Neuronal stem cell (in vitro differentiated cells): Measurements from ENCODE around the gene NLRP7.
"Not testable (repeated sequence)": the region's sequence is repeated elsewhere in the genome, so short reads cannot be mapped to it uniquely, and the experiment has no call there.

Source experiments
- DNase-seq: peaks from one replicate; pipeline ENCODE4 v3.0.0-alpha.2; 2013; ENCODE audit warnings: low spot score
- H2AFZ ChIP-seq: one replicate; pipeline ENCODE4 v1.6.1; 2013; ENCODE audit warnings: mild to moderate bottlenecking, low read length, inconsistent platforms
- H2AK5ac ChIP-seq: 2 replicates; pipeline ENCODE4 v1.6.1; 2013; ENCODE audit warnings: low read depth, mild to moderate bottlenecking, inconsistent platforms, low read length, moderate library complexity, mixed read lengths
- H2BK120ac ChIP-seq: 2 replicates; pipeline ENCODE4 v1.6.1; 2013; ENCODE audit warnings: low read depth, mild to moderate bottlenecking, inconsistent platforms, low read length, moderate library complexity, mixed read lengths
- H2BK12ac ChIP-seq: one replicate; pipeline ENCODE4 v1.6.1; 2013; ENCODE audit warnings: low read length, inconsistent platforms
- H2BK15ac ChIP-seq: 2 replicates; pipeline ENCODE4 v1.6.1; 2013; ENCODE audit warnings: mild to moderate bottlenecking, low read length, inconsistent platforms, mixed read lengths
- H2BK5ac ChIP-seq: one replicate; pipeline ENCODE4 v1.6.1; 2013; ENCODE audit warnings: inconsistent platforms, mild to moderate bottlenecking, low read length, moderate library complexity
- H3K14ac ChIP-seq: one replicate; pipeline ENCODE4 v1.6.1; 2013; ENCODE audit warnings: low read length, inconsistent platforms
- H3K18ac ChIP-seq: 2 replicates; pipeline ENCODE4 v1.6.1; 2013; ENCODE audit warnings: low read length, inconsistent platforms
- H3K23ac ChIP-seq: 2 replicates; pipeline ENCODE4 v1.6.1; 2013; ENCODE audit warnings: low read depth, mild to moderate bottlenecking, mixed read lengths, low read length, inconsistent platforms; ENCODE audit not compliant: poor library complexity
- H3K27ac ChIP-seq: replicated peaks from 3 replicates; pipeline ENCODE4 v1.5.1; 2013; ENCODE audit warnings: low read length, inconsistent platforms
- H3K27me3 ChIP-seq, 3 experiments: 2 replicates each; pipeline ENCODE4 v1.6.1; 2013; ENCODE audit warnings: low read length in 3 of 3, mild to moderate bottlenecking in 2 of 3, inconsistent platforms in 1 of 3, low read depth in 1 of 3, mixed read lengths in 1 of 3, moderate library complexity in 1 of 3; ENCODE audit not compliant: control insufficient read depth in 3 of 3, insufficient read depth in 3 of 3
- H3K36me3 ChIP-seq, 2 donors: replicated peaks in 1 of 2; 2 replicates each; pipeline ENCODE4 v1.6.1; 2013; ENCODE audit warnings: low read length in 2 of 2; ENCODE audit not compliant: control insufficient read depth in 2 of 2, insufficient read depth in 2 of 2
- H3K4ac ChIP-seq: 2 replicates; pipeline ENCODE4 v1.6.1; 2013; ENCODE audit warnings: inconsistent platforms, mild to moderate bottlenecking, low read length, moderate library complexity
- H3K4me1 ChIP-seq, 2 donors: 1 replicate in 1 of 2; 2 replicates in 1 of 2; pipeline ENCODE4 v1.6.1; 2013; ENCODE audit warnings: low read length in 2 of 2, low read depth in 1 of 2; ENCODE audit not compliant: control insufficient read depth in 2 of 2, insufficient read depth in 1 of 2
- H3K4me2 ChIP-seq: one replicate; pipeline ENCODE4 v1.6.1; 2013; ENCODE audit warnings: mild to moderate bottlenecking, low read length, inconsistent platforms; ENCODE audit not compliant: insufficient read depth, poor library complexity, severe bottlenecking
- H3K4me3 ChIP-seq, 2 donors: 2 replicates each; pipeline ENCODE4 v1.5.1; 2013; ENCODE audit warnings: low read length in 2 of 2, mild to moderate bottlenecking in 2 of 2, inconsistent platforms in 1 of 2, moderate library complexity in 1 of 2
- H3K79me1 ChIP-seq: one replicate; pipeline ENCODE4 v1.6.1; 2013; ENCODE audit warnings: low read depth, mild to moderate bottlenecking, inconsistent platforms, low read length, moderate library complexity
- H3K9ac ChIP-seq: one replicate; pipeline ENCODE4 v1.6.1; 2013; ENCODE audit warnings: mild to moderate bottlenecking, low read depth, low read length, inconsistent platforms; ENCODE audit not compliant: poor library complexity
- H3K9me3 ChIP-seq, 2 donors: replicated peaks in 1 of 2; 2 replicates each; pipeline versions ENCODE3 to v1.6.1; 2013; ENCODE audit warnings: low read length in 2 of 2, mild to moderate bottlenecking in 2 of 2, inconsistent platforms in 1 of 2, low read depth in 1 of 2, mixed read lengths in 1 of 2, moderate library complexity in 1 of 2; ENCODE audit not compliant: control insufficient read depth in 2 of 2, insufficient read depth in 1 of 2
- H4K8ac ChIP-seq: one replicate; pipeline ENCODE4 v1.6.1; 2013; ENCODE audit warnings: low read depth, mild to moderate bottlenecking, inconsistent platforms, low read length, moderate library complexity
- H4K91ac ChIP-seq: one replicate; pipeline ENCODE4 v1.6.1; 2013; ENCODE audit warnings: low read length, low read depth, mild to moderate bottlenecking, inconsistent platforms; ENCODE audit not compliant: poor library complexity
- WGBS, 2 donors: extraction: QIAGEN DNeasy Blood & Tissue Kit; methylation state at CpG; one replicate each; pipeline ENCODE4 v1.1.7; 2013; ENCODE audit warnings: missing lambda C conversion rate in 2 of 2, mixed read lengths in 1 of 2; ENCODE audit not compliant: insufficient read length in 2 of 2, insufficient replicate concordance in 1 of 2; ENCODE audit errors: extremely low coverage in 2 of 2; 5-methylcytosine and 5-hydroxymethylcytosine counted together

The NLRP7 gene

DNA sequence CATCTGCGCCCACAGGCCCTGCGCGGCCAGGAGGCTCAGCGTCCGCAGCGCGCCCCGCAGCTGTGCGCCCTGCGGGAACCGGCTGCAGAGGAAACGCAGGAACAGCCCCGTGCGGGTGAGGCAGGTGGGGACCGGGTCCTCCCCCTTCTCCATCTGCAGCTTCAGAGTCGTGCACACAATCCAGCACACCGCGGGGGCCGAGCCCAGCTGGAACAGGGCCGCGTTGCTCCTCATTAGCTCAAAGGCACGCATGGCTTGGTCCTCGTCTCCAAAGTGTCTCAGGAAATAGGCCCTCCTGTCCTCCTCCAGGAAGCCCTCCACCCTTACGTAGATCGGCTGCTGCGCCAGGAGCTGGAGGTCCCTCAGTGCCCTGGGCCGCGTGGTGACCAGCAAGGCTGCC lies 7.8 kb downstream of the NLRP7 start:
- H2BK120ac ChIP-seq, H3K4me2 ChIP-seq, H2BK5ac ChIP-seq, H3K27ac ChIP-seq, H3K79me1 ChIP-seq, H3K4ac ChIP-seq, H4K91ac ChIP-seq, DNase-seq, H2AK5ac ChIP-seq, H3K23ac ChIP-seq, H3K14ac ChIP-seq, H2BK15ac ChIP-seq, H3K36me3 ChIP-seq, H2BK12ac ChIP-seq, H2AFZ ChIP-seq, H3K4me1 ChIP-seq, H3K27me3 ChIP-seq, H3K9me3 ChIP-seq, H3K4me3 ChIP-seq, H4K8ac ChIP-seq: not testable (repeated sequence)
- peak overlapping the region; percentile 50 for H3K9ac ChIP-seq
- no CpG with 5 or more reads among the region's 28 CpGs for WGBS, 2 donors
- peak overlapping the region; percentile 16 for H3K18ac ChIP-seq

DNA sequence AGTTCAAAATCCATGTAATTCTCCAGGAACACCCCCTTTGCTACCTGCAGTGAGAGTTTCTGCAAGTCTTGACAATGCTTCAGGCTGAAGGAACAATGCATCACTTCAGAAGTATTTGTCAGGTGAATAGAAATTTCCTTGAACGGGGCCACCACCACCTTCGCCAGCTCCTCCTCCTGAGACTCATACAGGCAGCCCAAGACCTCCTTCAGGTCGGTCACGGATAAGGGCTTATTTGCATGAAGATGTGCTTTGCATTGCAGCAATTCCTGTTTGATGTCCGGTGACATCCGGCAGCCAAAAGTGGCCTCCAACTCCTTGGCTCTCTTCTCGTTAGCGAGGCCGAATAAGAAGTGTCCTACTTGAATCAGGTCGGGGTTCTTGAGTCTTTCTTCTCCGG lies 8.4 kb downstream of the NLRP7 start:
- Histone ChIP-seq H3K9ac (no peak overlapping the region), H3K18ac (no peak overlapping the region), H2BK12ac (no peak overlapping the region), H4K91ac (no peak overlapping the region), H3K4me2 (no peak overlapping the region), H3K23ac (no peak overlapping the region), H2BK15ac (no peak overlapping the region), H3K4me1 (peaks cover 0 to 2% of the 10 kb centered on the region in 2 donors), H2AFZ (no peak overlapping the region), H3K4me3 (peak overlapping the region in 1 of 2 donors; percentile 47), H3K36me3 (no peaks in the 10 kb centered on the region), H3K9me3 (no peaks in the 10 kb centered on the region), H3K14ac (no peak overlapping the region), H2AK5ac (no peak overlapping the region), H4K8ac (no peak overlapping the region), H3K27me3 (no peaks in the 10 kb centered on the region), H2BK5ac (no peak overlapping the region), H3K79me1 (no peaks in the 10 kb centered on the region), H3K27ac (no peak overlapping the region), H2BK120ac (no peak overlapping the region), H3K4ac (no peak overlapping the region)
- no peak for DNase-seq
- WGBS, 2 donors, result no CpG with 5 or more reads among the region's 11 CpGs

- WGBS, 2 donors, result no CpG with 5 or more reads among the region's 9 CpGs
These were observed 9.4 kb downstream of the NLRP7 start for GRCh38 chr19:54937926-54938325.

DNA sequence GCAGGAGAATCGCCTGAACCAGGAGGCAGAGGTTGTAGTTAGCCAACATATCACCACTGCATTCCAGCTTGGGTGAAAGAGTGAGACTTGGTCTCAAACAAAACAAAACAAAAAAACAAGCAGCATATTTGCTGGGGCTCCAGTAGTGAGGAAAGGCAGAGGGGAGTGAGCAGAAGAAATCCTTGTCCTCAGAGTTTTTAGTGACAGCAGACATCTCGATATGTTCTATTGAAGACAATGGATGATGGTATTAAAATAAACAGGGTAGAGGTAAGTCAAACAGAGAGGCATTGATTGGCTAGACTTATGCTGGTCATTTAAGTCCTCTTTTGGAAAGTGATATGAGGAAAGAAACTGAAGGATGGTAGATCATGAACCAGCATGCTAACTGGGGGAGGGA lies 19.0 kb downstream of the NLRP7 start:
- H2AK5ac ChIP-seq, result no peak overlapping the region
- H3K9ac ChIP-seq, result no peak overlapping the region
- peaks cover 0 to 3% of the 10 kb centered on the region in 2 donors for H3K4me1 ChIP-seq
- H3K27ac ChIP-seq, result no peak overlapping the region
- H2BK15ac ChIP-seq, result no peak overlapping the region
- H3K14ac ChIP-seq, result no peak overlapping the region
- no peak overlapping the region for H3K23ac ChIP-seq
- H3K18ac ChIP-seq, result no peak overlapping the region
- H3K4me2 ChIP-seq, result no peak overlapping the region
- no CpG with 5 or more reads among the region's 2 CpGs for WGBS, 2 donors
- peaks cover 6 to 7% of the 10 kb centered on the region in 2 donors for H3K9me3 ChIP-seq
- no peak for DNase-seq
- H4K91ac ChIP-seq, result no peak overlapping the region
- no peaks in the 10 kb centered on the region for H3K79me1 ChIP-seq
- no peak overlapping the region for H2BK12ac ChIP-seq
- no peak overlapping the region for H3K4me3 ChIP-seq
- H4K8ac ChIP-seq, result no peak overlapping the region
- H3K27me3 ChIP-seq, result no peaks in the 10 kb centered on the region
- H2AFZ ChIP-seq, result no peak overlapping the region
- H2BK120ac ChIP-seq, result no peak overlapping the region
- no peak overlapping the region for H3K4ac ChIP-seq
- no peak overlapping the region for H2BK5ac ChIP-seq
- H3K36me3 ChIP-seq, result no peaks in the 10 kb centered on the region

More at GRCh38 chr19:54937926-54938325, 9.4 kb downstream of the NLRP7 start:
- H2AFZ ChIP-seq, result no peak overlapping the region
- H4K8ac ChIP-seq, result no peak overlapping the region
- no peak overlapping the region for H3K18ac ChIP-seq
- no peaks in the 10 kb centered on the region for H3K27me3 ChIP-seq
- H2BK12ac ChIP-seq, result no peak overlapping the region
- no peak overlapping the region for H3K23ac ChIP-seq
- H2BK5ac ChIP-seq, result no peak overlapping the region
- H2BK120ac ChIP-seq, result no peak overlapping the region
- H3K4me1 ChIP-seq, result peaks cover 0 to 2% of the 10 kb centered on the region in 2 donors
- H3K9me3 ChIP-seq, result no peaks in the 10 kb centered on the region
- no peak overlapping the region for H3K27ac ChIP-seq
- H3K14ac ChIP-seq, result no peak overlapping the region
- no peak overlapping the region for H3K4me3 ChIP-seq
- H3K36me3 ChIP-seq, result no peaks in the 10 kb centered on the region
- no peak overlapping the region for H3K9ac ChIP-seq
- no peak overlapping the region for H3K4ac ChIP-seq
- H3K79me1 ChIP-seq, result no peaks in the 10 kb centered on the region
- no peak overlapping the region for H2BK15ac ChIP-seq
- H3K4me2 ChIP-seq, result no peak overlapping the region
- no peak overlapping the region for H2AK5ac ChIP-seq
- no peak overlapping the region for H4K91ac ChIP-seq
- no peak for DNase-seq
